NCI-H446 (cell line): ENCODE measurements around the gene RIOK1.

Experiments used
- DNase-seq, 2 experiments: peaks; one replicate each; lab custom pipeline; 2025; lab: John Stamatoyannopoulos, UW

Gene RIOK1

GRCh38 chr6:7409740-7410139 lies 20.1 kb downstream of the RIOK1 start:
- DNase-seq = no peak

DNA sequence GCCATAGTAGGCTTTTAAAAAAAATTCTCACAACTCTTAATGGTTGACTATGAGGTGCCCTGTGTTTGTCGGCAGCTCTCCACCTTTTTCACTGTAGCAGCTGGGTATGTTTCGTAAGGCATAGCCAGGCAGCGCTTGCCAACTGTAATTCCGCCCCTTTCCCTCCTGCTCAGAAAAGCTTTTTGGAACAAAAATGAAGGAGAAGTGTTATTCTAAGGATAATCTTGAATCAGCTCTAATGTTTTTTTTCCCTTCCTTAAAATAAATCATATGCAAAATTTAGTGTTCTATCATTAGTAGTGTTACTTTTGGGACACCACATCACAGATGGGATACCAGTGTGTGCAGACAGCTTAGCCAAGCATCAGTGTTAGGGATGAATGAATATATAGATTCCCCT lies 21.2 kb downstream of the RIOK1 start:
- no peak for DNase-seq

- no peak for DNase-seq
These were observed 21.7 kb downstream of the RIOK1 start for GRCh38 chr6:7411328-7411727.

DNA sequence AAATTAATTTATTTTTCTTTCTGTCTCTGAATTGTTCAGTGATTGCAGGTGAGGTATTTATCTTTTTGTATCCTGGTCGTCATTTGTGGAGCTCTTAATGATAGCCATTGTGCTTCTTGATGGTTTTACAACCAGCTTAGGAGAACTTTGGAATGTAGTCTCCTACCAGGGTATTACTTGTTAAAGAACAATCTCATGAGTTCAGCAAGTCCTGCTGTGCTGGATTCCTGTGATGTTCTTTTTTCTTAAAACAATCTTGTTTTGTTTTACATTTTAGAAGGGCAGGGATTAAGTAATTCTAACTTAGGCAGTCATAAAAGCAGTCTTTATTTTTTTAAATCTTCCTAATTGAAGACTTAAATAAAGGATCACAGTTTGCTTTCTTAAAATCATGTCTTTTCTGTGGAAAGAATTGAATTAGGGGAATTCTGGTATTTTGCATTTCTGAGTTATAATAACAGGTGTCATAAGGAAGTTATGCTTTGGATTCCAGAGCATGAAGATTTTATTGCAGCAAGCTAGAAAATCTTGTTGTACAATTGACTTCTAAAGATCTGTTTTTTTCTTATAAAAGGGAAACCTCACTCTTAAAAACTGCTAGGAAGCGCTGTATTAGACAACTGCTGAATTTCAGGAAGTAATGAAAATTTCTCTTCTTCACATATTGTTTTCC lies 23.7 kb downstream of the RIOK1 start:
- no peak for DNase-seq

DNA sequence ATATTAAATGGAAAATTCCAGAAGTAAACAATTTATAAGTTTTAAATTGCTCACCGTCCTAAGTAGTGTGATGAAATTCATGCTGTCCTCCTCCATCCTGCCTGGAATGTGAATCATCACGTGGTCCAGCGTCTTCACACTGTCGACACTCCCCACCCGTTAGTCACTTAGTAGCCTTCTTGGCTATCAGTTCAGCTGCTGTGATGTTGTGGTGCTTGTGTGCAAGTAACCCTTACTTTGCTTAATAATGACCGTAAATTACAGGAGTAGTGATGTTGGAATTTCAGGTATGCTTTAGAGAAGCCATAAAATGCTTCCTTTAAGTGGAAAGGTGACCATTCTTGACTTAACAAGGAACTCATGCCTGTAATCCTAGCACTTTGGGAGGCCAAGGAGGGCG lies 25.2 kb downstream of the RIOK1 start:
- no peak for DNase-seq

DNA sequence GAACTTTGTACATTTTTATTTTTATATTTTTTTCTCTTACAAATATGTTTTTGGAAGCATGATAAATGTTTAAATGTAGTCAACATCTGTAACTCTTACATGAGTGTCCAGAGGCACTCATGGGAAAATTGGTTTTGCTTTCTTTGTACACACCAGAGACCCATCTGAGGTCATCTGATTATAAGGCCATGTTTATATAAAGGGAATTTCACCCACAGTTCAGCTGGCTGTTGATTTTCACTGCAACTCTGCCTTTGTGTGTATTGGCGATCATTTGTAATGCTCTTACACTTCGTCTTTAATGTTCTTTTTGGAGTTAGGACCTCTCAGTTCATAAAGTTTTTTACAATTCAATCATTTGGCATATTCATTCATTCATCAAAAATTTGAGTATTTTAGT lies 28.1 kb downstream of the RIOK1 start:
- no peak for DNase-seq

GRCh38 chr6:7418238-7418905 lies 28.8 kb downstream of the RIOK1 start:
- no peak for DNase-seq

GRCh38 chr6:7419065-7419464 lies 29.5 kb downstream of the RIOK1 start:
- no peak for DNase-seq

- no peak for DNase-seq
These were observed 31.5 kb downstream of the RIOK1 start for GRCh38 chr6:7421066-7421465.

DNA sequence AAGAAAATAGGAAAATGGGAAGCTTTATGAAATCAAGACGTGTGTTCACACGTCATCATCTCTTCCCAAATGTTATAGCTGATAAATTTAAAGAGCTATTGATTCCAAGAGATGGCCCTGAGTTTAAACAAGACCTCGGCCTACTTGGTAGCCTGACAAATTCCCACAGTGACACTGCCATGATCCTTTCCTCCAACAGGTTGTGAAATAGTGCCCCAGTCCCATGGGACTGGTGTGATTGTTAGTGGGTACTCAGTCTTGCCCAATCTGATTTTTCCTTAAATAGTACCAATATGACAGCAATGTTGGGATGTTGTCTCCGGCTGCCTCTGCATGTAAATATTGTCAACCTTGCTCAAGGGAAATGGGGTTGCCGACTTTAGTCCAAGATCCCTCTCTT lies 34.5 kb downstream of the RIOK1 start:
- DNase-seq = no peak

- no peak for DNase-seq
These were observed 35.6 kb downstream of the RIOK1 start for GRCh38 chr6:7424967-7425807.

- DNase-seq = no peak
These were observed 36.2 kb downstream of the RIOK1 start for GRCh38 chr6:7425808-7426190.

DNA sequence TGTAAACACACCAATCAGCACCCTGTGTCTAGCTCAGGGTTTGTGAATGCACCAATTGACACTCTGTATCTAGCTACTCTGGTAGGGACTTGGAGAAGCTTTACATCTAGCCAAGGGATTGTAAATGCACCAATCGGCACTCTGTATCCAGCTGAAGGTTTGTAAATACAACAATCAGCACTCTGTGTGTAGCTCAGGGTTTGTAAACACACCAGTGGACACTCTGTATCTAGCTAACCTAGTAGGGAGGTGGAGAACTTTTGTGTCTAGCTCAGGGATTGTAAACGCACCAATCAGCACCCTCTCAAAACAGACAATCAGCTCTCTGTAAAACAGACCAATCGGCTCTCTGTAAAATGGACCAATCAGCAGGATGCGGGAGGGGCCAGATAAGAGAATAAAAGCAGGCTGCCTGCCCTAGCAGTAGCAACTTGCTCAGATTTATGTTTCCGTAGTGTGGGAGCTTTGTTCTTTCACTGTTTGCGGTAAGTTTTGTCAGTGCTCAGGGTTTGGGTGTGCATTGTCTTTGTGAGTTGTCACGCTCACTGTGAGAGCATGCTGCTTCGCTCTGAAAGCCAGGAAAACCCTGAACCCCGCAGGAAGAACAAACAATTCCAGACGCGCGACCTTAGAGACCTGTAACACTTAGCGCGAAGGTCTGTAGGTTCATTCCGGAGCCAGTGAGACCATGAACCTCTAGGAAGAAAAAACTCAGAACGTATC lies 37.0 kb downstream of the RIOK1 start:
- DNase-seq = no peak

GRCh38 chr6:7431313-7431673 lies 41.7 kb downstream of the RIOK1 start:
- DNase-seq = no peak

DNA sequence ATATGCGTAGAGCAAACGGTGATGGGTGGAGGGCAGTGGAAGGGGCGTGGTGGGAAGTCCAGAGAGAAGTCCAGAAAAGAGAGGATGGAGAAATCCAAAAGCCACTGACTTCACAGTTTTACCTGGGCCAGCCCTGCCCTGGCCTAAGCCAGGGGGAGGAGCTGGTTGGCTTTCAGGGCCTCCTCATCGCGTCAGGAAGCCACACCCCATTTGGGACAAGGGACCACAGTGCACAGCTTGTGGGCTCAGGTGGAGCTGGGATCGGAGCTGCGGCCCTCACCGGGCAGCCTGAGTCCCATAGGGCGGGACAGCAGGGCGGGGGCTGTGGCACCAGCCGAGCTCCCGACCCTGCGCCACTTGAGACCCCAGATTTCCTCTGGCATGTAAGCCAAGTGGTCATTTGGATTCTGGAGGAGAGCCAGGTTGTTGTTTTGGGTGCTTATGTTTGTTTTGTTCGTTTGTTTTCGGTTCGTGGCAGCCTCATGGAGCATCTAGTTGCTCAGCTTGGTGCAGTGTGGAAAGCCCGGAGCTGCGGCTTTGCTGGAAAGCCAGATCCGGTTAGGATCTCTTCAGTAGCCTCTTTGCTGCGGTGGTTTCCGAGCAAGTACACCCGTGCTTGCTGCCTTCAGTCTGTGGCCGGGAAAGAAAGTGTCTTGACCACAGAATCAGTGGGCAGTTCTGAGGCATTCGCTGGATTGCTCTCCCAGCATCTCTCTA lies 42.2 kb downstream of the RIOK1 start:
- no peak for DNase-seq

- DNase-seq = no peak
These were observed 42.9 kb downstream of the RIOK1 start for GRCh38 chr6:7432391-7433120.

DNA sequence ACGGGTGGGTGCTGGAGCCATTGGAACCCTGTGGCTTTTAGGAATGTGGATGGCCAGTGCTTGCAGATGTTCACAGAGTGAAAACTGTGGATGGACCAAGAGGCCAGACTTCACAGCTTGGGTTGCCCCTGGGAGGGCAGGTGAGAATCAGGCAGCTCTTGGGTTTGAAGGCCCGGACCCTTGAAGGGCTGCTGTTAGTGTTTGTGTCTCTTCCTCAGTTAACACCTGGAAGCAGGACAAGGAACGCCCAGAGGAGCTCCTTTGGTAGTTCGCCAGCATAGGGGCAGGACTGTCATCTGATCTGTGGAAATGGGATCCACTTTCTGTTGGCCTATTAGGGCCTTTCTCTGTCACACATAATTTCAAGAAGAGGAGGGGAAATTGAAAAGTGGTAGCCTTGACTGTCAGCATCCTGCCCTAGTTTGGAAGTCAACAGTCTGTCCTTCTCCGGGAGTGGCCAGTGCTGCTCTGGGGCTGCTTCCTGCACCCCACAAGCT lies 43.6 kb downstream of the RIOK1 start:
- DNase-seq = no peak

DNA sequence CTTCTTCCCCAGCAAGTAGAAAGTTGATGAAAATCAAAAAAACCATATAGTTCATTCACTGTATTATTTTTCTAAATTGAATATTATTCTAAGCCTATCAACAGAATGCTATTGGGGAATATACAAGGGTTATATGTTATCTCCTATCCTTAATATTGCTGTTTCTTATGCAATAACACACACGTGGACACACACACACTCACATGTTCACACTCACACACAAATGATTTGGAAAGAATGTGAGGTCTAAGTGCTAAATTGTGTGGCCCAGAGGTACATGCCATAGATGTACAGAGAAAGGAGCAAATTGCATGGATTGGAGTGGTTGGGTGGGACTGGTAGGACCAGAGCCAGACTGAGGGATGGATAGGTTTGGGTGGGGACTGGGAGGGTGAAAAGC lies 45.1 kb downstream of the RIOK1 start:
- no peak for DNase-seq

- DNase-seq = no peak
These were observed 48.4 kb downstream of the RIOK1 start for GRCh38 chr6:7438011-7438410.

GRCh38 chr6:7439228-7439627 lies 49.6 kb downstream of the RIOK1 start:
- no peak for DNase-seq

GRCh38 chr6:7440476-7440875 lies 50.9 kb downstream of the RIOK1 start:
- DNase-seq = no peak
